HG02973 (cell line): ENCODE results near the gene MCM3.

Experiments
- ATAC-seq: cut with Tn5 transposase; IDR thresholded peaks from one replicate; pipeline ENCODE4 v1.9.1; 2021; ENCODE audit warnings: moderate library complexity; ENCODE audit not compliant: unreplicated experiment

The MCM3 gene

GRCh38 chr6:52253494-52253893 lies 31.0 kb downstream of the MCM3 start:
- ATAC-seq, result no peak

- ATAC-seq, result no peak
Measured at GRCh38 chr6:52251113-52251512, 33.4 kb downstream of the MCM3 start.

- no peak for ATAC-seq
Measured at GRCh38 chr6:52249078-52249477, 35.5 kb downstream of the MCM3 start.

- no peak for ATAC-seq
Measured at GRCh38 chr6:52245425-52245824, 39.1 kb downstream of the MCM3 start.

GRCh38 chr6:52244400-52244799 lies 40.1 kb downstream of the MCM3 start, which contains the start of gene IL17F:
TSS of gene IL17F (minus strand) at chr6:52244500. CDS start at chr6:52244429, 71 bp downstream.
- no peak for ATAC-seq

GRCh38 chr6:52243282-52243893 lies 41.2 kb downstream of the MCM3 start:
- no peak for ATAC-seq

GRCh38 chr6:52241819-52242218 lies 42.7 kb downstream of the MCM3 start:
- ATAC-seq, result no peak

- ATAC-seq, result peak; percentile 69
Measured at GRCh38 chr6:52233975-52234823, 50.3 kb downstream of the MCM3 start.

GRCh38 chr6:52233005-52233404 lies 51.5 kb downstream of the MCM3 start:
- ATAC-seq, result no peak

- ATAC-seq, result no peak
Measured at GRCh38 chr6:52231406-52232127, 53.0 kb downstream of the MCM3 start.

GRCh38 chr6:52230685-52231084 lies 53.9 kb downstream of the MCM3 start:
- ATAC-seq, result no peak

GRCh38 chr6:52227495-52227894 lies 57.0 kb downstream of the MCM3 start:
- peak; percentile 100 for ATAC-seq

- ATAC-seq, result peak; percentile 89
Measured at GRCh38 chr6:52221302-52221701, 63.2 kb downstream of the MCM3 start.

- ATAC-seq, result no peak
Measured at GRCh38 chr6:52217761-52218160, 66.8 kb downstream of the MCM3 start.

- no peak for ATAC-seq
Measured at GRCh38 chr6:52216932-52217575, 67.5 kb downstream of the MCM3 start.

- no peak for ATAC-seq
Measured at GRCh38 chr6:52215787-52216186, 68.8 kb downstream of the MCM3 start.
